ENCODE data around the gene C19orf67.
"Not testable (repeated sequence)": the region's sequence is repeated elsewhere in the genome, so short reads cannot be mapped to it uniquely, and the experiment has no call there.

The C19orf67 gene

DNA sequence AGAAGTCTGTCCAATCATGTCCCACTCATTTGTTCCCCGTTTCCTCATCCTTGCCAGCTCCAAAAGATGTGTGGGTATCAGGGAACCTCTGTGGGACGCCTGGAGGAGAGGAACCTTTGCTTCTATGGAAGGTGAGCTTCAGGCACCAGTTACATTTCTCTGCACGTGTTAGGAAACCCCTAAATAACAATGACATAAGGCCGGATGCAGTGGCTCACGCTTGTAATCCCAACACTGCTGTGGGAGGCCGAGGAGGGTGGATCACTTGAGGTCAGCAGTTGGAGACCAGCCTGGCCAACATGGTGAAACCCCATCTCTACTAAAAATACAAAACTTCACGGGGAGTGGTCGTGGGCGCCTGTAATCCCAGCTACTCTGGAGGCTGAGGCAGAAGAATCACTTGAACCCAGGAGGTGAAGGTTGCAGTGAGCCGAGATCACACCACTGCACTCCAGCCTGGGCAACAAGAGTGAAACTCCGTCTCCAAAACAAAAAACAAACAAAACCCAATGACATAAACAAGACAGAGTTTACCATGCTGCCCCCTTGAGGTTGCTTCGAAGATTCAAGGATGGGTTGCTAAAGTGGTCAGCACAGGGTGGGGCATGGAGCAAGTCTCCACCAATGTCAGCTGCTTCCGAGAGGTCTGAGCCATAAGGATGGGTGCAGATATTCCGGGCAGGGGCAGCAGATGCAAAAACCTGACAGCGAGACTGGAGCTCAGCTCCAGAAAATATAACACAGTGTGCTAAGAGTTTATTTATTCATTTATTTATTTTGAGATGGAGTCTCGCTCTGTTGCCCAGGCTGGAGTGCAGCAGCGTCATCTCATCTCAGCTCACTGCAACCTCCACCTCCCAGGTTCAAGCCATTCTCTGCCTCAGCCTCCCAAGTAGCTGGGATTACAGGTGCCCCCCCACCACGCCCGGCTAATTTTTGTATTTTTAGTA is 42.6 kb downstream of the C19orf67 start:
- H3K36me3 ChIP-seq (ENCODE audit: control insufficient read depth, insufficient read depth, low read length); H3K4me3 ChIP-seq (replicated peaks; ENCODE audit: low read depth, low read length); H3K27me3 ChIP-seq (replicated peaks; ENCODE audit: control insufficient read depth, insufficient read depth, low read length); DNase-seq (ENCODE audit: extremely low read depth, insufficient read length): not testable (repeated sequence)
- TF ChIP-seq, protein P1, sequence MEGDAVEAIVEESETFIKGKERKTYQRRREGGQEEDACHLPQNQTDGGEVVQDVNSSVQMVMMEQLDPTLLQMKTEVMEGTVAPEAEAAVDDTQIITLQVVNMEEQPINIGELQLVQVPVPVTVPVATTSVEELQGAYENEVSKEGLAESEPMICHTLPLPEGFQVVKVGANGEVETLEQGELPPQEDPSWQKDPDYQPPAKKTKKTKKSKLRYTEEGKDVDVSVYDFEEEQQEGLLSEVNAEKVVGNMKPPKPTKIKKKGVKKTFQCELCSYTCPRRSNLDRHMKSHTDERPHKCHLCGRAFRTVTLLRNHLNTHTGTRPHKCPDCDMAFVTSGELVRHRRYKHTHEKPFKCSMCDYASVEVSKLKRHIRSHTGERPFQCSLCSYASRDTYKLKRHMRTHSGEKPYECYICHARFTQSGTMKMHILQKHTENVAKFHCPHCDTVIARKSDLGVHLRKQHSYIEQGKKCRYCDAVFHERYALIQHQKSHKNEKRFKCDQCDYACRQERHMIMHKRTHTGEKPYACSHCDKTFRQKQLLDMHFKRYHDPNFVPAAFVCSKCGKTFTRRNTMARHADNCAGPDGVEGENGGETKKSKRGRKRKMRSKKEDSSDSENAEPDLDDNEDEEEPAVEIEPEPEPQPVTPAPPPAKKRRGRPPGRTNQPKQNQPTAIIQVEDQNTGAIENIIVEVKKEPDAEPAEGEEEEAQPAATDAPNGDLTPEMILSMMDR (IDR thresholded peaks at IDR 0.05; ENCODE audit: insufficient read depth, low read length, poor library complexity, severe bottlenecking), result peak; percentile 50

GRCh38 chr19:14039181-14039580 is 46.4 kb downstream of the C19orf67 start:
- Histone ChIP-seq H3K4me3 (replicated peaks; ENCODE audit: low read depth, low read length) (no peak overlapping the region), H3K36me3 (ENCODE audit: control insufficient read depth, insufficient read depth, low read length) (peaks cover 4% of the 10 kb centered on the region), H3K27me3 (replicated peaks; ENCODE audit: control insufficient read depth, insufficient read depth, low read length) (no peaks in the 10 kb centered on the region)
- DNase-seq (ENCODE audit: extremely low read depth, insufficient read length), result no peak
- TF ChIP-seq, protein P1 (IDR thresholded peaks at IDR 0.05; ENCODE audit: insufficient read depth, low read length, poor library complexity, severe bottlenecking), result no peak

DNA sequence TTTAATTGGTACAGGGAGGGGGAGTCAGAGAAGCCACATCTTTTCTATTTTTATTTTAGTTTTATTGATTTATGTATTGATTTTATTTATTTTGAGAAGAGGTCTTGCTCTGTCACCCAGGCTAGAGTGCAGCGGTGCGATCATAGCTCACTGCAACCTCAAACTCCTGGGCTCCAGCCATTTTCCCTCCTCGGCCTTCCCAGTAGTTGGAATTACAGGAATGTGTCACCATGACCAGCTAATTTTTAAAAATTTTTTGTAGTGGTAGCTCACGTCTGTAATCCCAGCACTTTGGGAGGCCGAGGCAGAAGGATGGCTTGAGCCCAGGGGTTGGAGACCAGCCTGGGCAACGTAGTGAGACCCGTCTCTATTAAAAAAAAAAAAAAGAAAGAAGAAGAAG is 49.9 kb downstream of the C19orf67 start:
- TF ChIP-seq, protein P1 (IDR thresholded peaks at IDR 0.05; ENCODE audit: insufficient read depth, low read length, poor library complexity, severe bottlenecking), result no peak
- DNase-seq (ENCODE audit: extremely low read depth, insufficient read length), result no peak
- Histone ChIP-seq H3K36me3 (ENCODE audit: control insufficient read depth, insufficient read depth, low read length) (no peaks in the 10 kb centered on the region; the same call in none of the 2 replicates), H3K27me3 (replicated peaks; ENCODE audit: control insufficient read depth, insufficient read depth, low read length) (no peaks in the 10 kb centered on the region), H3K4me3 (replicated peaks; ENCODE audit: low read depth, low read length) (no peak overlapping the region)

DNA sequence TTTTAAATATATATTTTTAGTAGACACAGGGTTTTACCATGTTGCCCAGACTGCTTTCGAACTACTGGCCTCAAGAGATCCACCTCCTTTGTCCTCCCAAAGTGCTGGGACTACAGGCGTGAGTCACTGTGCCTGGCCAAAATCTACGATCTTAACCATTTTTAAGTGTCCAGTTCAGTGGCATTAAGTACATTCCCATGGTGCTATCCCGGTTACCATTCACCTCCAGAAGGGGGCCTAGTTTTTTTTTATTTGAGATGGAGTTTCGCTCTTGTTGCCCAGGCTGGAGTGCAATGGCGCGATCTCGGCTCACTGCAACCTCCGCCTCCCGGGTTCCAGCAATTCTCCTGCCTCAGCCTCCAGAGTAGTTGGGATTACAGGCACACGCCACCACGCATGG is 50.4 kb downstream of the C19orf67 start:
- not testable (repeated sequence) for H3K4me3 ChIP-seq (replicated peaks; ENCODE audit: low read depth, low read length); H3K36me3 ChIP-seq (ENCODE audit: control insufficient read depth, insufficient read depth, low read length); DNase-seq (ENCODE audit: extremely low read depth, insufficient read length); H3K27me3 ChIP-seq (replicated peaks; ENCODE audit: control insufficient read depth, insufficient read depth, low read length)

- no peak for DNase-seq (ENCODE audit: extremely low read depth, insufficient read length)
- H3K27me3 ChIP-seq (replicated peaks; ENCODE audit: control insufficient read depth, insufficient read depth, low read length), result no peaks in the 10 kb centered on the region
- no peaks in the 10 kb centered on the region; the same call in 1 of the 2 replicates for H3K36me3 ChIP-seq (ENCODE audit: control insufficient read depth, insufficient read depth, low read length)
- H3K4me3 ChIP-seq (replicated peaks; ENCODE audit: low read depth, low read length), result no peak overlapping the region
- TF ChIP-seq, protein P1 (IDR thresholded peaks at IDR 0.05; ENCODE audit: insufficient read depth, low read length, poor library complexity, severe bottlenecking), result no peak
These were observed 51.6 kb downstream of the C19orf67 start for GRCh38 chr19:14033946-14034345.

DNA sequence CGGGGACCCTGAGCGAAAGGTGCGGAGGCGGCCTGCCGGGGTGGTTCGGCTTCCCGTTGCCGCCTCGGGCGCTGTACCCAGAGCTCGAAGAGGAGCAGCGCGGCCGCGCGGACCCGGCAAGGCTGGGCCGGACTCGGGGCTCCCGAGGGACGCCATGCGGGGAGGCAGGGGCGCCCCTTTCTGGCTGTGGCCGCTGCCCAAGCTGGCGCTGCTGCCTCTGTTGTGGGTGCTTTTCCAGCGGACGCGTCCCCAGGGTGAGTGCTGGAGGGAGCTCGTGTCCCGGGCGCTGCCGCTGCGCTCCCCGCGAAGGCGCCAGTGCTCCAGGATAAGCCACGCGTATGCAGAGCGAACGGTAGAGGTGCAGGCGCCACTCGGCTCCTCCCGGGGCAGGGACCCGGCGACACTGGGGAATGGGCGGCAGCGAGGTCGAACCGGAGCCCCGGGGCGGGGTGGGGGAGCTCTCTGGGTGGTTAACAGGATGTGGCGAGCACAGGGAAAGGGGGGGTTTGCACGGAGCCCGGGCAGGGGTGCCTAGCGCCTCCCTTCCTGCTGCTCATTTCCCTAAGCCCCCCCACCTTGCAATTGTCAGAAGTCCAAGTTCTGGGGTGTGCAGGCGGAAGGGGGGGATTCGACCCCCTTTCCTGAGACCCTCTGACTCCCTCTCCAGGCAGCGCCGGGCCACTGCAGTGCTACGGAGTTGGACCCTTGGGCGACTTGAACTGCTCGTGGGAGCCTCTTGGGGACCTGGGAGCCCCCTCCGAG is 53.7 kb downstream of the C19orf67 start, which contains the start of gene IL27RA:
Gene IL27RA (plus strand): TSS at position 44 of the 762 bp plus-strand sequence. CDS start 111 bp downstream, at position 155.
- Histone ChIP-seq H3K4me3 (replicated peaks; ENCODE audit: low read depth, low read length) (peak within 1 kb of the TSS; percentile 83), H3K27me3 (replicated peaks; ENCODE audit: control insufficient read depth, insufficient read depth, low read length) (no peaks in the 10 kb centered on the region), H3K36me3 (ENCODE audit: control insufficient read depth, insufficient read depth, low read length) (no peaks in the 10 kb centered on the region; the same call in 1 of the 2 replicates)
- DNase-seq (ENCODE audit: extremely low read depth, insufficient read length), result peak; percentile 87
- TF ChIP-seq, protein P1 (IDR thresholded peaks at IDR 0.05; ENCODE audit: insufficient read depth, low read length, poor library complexity, severe bottlenecking), result peak; percentile 94
